HG03103 (cell line): ENCODE results near the gene PAPPA2.
"Not testable (repeated sequence)": the region's sequence is repeated elsewhere in the genome, so short reads cannot be mapped to it uniquely, and the experiment has no call there.

Experiments
- ATAC-seq: cut with Tn5 transposase; IDR thresholded peaks from one replicate; pipeline ENCODE4 v1.9.1; 2021; ENCODE audit warnings: low read depth; ENCODE audit not compliant: unreplicated experiment

PAPPA2 gene

DNA sequence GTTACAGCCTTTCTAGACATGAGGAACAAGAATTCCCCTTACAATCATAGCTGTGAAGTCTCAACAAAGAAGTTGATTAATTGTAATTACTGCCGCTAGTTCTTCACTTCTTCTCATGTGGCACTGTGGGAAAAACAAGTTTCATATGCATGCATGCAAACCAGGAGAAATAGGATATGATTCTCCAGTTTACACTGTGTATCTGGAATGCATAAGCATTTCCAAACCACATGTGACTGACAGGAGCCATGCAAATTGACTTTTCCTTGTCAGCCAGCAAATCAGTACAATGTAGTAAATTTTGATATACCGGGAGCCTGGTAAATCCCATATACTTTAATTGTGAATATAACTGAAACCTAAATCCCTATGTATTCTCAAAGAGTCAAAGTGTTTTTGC lies 279.3 kb downstream of the PAPPA2 start:
- ATAC-seq = no peak

GRCh38 chr1:176744142-176744541 lies 281.2 kb downstream of the PAPPA2 start:
- ATAC-seq = no peak

DNA sequence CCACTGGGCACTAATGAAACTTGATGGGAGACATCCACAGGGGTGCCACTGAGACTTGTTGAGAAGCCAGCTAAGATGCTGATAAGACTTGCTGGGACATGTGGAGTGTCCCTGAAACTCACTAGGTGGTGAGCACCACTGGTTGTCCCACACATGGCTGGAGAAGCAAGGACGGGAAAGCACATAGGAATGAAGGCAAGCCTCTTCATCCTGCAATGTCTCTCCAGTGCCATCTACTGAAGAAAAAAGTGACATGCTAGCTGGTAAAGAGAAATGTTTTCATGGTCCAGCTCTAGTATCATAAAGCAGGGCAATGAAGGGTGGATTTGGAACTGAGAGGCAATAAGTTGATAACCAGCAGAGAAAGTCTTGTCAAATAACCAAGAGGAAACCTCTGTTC lies 283.0 kb downstream of the PAPPA2 start:
- ATAC-seq = no peak

GRCh38 chr1:176752505-176752904 lies 289.5 kb downstream of the PAPPA2 start:
- ATAC-seq = no peak

GRCh38 chr1:176754676-176755075 lies 291.7 kb downstream of the PAPPA2 start:
- ATAC-seq = no peak

DNA sequence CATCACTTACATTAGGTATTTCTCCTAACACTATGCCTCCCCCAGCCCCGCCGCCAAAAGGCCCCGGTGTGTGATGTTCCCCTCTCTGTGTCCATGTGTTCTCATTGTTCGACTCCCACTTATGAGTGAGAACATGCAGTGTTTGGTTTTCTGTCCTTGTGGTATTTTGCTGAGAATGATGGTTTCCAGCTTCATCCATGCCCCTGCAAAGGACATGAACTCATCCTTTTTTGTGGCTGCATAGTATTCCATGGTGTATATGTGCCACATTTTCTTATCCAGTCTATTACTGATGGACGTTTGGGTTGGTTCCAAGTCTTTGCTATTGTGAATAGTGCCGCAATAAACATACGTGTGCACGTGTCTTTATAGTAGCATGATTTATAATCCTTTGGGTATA lies 293.8 kb downstream of the PAPPA2 start:
- ATAC-seq = not testable (repeated sequence)

DNA sequence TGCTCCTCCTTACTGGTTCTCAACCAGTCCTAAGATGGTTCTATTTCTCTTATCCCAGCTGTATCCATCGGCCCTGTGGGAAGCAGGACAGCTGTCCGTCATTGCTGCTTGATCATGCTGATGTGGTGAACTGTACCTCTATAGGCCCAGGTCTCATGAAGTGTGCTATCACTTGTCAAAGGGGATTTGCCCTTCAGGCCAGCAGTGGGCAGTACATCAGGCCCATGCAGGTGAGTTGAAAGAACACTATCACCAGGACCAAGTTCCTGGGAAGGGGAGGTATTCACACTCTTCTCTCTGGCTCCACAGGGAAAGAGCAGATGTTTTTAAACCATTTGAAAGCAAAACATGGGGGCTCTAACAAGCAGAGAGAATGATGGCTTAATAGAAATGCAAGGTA lies 302.6 kb downstream of the PAPPA2 start:
- no peak for ATAC-seq

- no peak for ATAC-seq
Measured at GRCh38 chr1:176766779-176767178, 303.8 kb downstream of the PAPPA2 start.

DNA sequence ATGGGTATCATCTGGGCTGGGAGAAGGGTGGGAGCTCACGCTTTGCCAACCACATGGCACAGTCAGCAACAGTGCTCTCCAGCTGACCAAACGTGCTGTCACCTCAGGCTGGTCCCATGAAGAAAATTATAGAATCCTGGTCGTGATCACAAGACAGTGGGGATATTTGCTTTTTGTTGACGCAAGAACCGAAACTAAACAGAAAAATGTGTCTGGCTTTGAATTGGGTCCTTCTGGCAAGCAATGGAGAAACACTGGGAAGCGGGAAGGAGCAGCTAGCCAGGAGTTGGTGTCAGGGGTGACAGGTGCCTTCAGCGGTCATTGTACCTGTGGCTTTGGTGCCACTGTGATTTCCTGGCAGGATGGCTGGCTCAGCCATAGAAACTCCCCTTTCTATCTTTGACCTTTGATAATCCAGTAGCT lies 304.8 kb downstream of the PAPPA2 start:
- ATAC-seq = no peak

DNA sequence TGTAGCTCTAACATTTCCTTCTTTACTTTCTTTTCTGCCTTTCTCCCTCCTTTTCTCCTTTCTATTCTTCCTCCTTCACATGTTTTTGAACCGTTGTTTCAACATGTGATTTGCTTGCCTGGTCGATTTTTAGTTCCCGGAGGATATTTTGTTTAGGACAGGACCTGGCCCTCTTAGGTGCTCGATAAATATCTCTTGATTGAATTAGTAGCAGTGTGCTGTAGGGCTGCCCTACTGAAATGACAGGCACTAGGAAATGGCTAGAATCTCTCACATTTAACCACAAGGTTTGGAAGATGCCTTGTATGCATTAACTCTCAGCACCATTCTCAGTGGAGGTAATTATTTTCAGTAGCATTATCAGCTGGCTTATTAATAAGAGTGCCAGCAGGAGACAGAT lies 305.6 kb downstream of the PAPPA2 start:
- no peak for ATAC-seq

DNA sequence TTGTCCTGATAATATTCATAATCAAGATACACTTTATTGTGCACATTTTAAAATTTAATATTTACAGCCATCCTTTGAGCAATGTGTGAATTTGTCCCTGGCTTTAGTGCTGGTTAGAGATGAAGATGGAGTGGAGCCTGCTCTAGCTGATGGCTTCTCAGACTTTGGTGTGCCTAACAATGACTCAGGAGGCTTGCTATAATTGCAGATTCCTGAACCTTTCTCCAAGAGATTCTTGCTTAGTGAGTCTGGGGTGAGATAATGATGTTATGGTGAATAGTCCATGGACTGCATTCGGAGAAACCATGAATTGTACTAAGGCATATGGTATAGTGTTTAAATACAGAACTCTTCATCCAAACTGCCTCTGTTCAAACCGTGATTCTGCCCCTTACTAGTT lies 307.1 kb downstream of the PAPPA2 start:
- no peak for ATAC-seq

DNA sequence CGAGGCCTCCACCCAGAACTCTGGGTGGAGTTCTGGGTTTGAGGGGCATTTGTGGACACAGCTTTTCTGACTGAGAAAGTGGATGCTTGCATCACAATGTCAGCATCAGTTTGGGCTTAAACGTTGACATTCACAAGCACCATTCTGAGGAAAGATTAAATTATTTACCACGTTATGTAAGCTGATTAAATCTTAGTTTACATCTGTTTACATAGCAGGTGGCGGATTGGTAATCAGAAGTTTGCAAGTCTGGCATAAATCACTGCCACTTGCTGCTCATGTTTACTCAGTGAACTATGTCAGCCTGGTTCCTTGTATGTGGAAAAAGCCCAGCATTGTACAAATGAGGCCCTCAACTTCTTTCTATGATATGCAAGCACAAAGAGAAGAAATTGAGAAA lies 310.1 kb downstream of the PAPPA2 start:
- ATAC-seq = no peak

- no peak for ATAC-seq
Measured at GRCh38 chr1:176774224-176774623, 311.2 kb downstream of the PAPPA2 start.

- ATAC-seq = no peak
Measured at GRCh38 chr1:176775378-176775777, 312.4 kb downstream of the PAPPA2 start.

DNA sequence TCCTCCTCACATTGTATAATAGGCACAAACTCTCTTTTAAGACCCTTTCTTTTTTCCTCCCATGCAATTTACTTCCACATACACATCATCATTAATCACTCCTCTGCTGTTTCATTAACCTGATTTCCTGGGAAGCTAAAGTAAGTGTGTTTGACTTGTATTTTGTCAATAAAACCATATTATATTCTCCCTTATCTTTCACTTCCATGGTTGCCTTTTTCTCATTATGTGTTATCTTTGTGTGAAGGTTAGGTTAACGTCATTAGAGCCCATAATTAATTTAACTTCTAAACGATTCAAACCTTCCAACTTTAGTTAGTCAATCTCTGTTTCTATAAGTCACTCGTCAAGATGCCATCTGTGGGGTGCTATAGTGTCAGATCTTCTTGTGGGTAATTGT lies 313.0 kb downstream of the PAPPA2 start:
- no peak for ATAC-seq

- no peak for ATAC-seq
Measured at GRCh38 chr1:176778056-176778455, 315.1 kb downstream of the PAPPA2 start.

DNA sequence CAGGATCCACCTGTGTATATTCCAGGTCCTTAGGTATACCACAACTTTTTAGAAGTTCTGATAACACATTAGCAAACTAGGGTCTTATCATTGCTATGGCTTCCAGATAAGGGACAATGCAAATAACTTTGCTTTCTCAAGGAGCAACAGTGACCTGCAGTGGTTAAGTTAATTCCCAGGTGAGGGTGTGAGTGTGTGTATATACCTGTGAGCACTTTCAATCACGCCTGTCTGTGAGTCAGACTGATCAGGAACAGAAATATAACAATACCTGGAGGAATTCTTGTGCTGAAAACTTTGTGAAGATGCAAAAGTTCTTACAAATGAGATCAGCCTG lies 317.0 kb downstream of the PAPPA2 start:
- no peak for ATAC-seq

DNA sequence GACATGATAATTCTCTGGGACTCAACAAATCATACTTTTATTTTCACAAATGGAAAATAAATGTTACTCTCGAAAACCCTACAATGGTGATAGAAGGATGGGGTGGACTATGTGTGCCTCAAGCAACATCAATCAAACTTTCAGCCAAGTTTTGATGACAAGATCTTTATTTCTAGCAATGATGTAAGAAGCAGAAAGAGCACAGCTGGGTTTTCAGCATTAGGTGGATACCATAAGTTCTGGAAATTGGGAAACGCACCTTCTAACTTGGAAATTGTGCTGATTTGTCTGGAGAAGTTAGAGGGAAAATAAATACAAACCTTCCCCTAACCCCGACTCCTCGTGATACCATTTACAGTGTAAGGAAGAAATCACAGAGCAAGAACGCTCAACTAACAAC lies 320.3 kb downstream of the PAPPA2 start:
- no peak for ATAC-seq

- ATAC-seq = no peak
Measured at GRCh38 chr1:176785056-176785455, 322.1 kb downstream of the PAPPA2 start.

DNA sequence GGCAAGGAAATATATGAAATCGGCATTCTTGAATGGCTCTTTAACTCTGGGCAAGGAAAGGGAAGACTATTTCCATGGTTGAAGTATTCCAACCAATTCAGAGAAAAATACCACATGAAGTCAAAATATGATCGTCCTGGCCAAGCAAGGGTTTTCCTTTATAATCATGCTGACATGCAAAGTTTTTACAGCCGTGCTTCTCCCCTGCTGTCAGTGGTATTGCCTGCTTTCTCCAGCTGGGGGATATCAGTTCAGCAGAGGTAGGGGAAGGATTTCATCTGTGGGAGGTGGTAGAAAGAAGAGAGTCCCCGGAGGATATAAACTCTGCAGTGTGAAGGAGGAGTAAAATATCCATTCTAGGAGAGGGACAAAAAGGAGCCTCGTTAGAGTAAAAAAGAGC lies 322.8 kb downstream of the PAPPA2 start:
- ATAC-seq = no peak

DNA sequence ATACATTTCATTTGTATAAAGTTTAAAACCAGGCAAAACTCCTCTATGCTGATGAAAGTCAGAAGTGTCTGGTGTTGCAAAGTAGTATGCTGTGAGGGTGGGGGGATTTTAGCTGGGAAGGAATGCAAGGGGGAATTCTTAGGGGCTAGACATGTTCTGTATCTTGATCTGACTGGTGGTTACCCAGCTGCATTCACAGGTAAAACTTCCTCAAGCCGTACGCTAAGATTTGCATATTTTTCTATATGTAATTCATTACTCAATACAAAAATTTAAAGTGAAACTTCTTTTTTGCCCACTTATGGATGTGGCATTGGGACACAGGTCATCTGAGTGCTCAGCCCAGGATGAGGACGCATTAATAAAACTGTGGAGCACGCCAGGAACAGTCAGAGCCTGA lies 323.3 kb downstream of the PAPPA2 start:
- ATAC-seq = no peak

GRCh38 chr1:176789571-176790090 lies 326.7 kb downstream of the PAPPA2 start:
- ATAC-seq = no peak

GRCh38 chr1:176790786-176791185 lies 327.8 kb downstream of the PAPPA2 start:
- no peak for ATAC-seq
